ENCODE results near the gene ITGAD. TPM values are rescaled to one million over a fixed set of nuclear protein-coding genes. Genes with fewer than 3 reads are reported as not detected.
A peak's percentile ranks its signal among the peaks of the same experiment; 100 is the strongest.

The ITGAD gene
- total RNA-seq, 1 donor, result not detected

DNA sequence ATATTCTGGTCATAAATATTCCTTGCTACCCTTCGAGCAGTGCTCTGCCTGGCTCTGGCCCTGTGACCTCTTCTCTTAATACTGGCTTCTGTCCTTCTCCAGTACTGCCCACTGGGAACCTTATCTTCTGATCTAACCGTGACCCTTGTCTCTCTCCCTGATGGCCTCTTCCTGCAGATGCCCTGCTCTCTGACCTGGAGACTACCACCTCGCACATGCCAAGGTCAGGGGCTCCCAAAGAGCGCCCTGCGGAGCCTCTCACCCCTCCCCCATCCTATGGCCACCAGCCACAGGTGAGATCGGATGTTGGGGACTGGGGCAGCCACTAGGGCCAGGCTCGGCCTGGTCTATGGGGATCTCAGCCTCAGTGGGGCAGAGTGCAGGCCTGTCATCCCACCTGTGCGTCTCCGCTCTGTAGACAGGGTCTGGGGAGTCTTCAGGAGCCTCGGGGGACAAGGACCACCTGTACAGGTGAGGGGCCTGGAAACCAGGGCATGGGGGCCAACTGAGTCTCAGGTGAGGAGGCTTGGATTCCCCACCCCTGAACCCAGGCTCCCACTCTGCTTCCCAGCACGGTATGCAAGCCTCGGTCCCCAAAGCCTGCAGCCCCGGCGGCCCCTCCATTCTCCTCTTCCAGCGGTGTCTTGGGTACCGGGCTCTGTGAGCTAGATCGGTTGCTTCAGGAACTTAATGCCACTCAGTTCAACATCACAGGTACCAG is 80.3 kb downstream of the ITGAD start:
- Histone ChIP-seq H3K36me3 (ENCODE audit: insufficient read depth, low read length) (peaks cover 38% of the 10 kb centered on the region), H3K27ac (ENCODE audit: low read depth, low read length) (peak overlapping the region; percentile 66), H3K79me2 (ENCODE audit: insufficient read depth, low read length) (peaks cover 4% of the 10 kb centered on the region), H3K4me1 (ENCODE audit: insufficient read depth, low read length) (peaks cover 28% of the 10 kb centered on the region), H3K4me3 (ENCODE audit: insufficient read depth, low read length) (peak overlapping the region; percentile 84), H3K4me2 (ENCODE audit: insufficient read depth, low read length) (peak overlapping the region; percentile 89), H3K9me3 (ENCODE audit: low read depth, low read length) (no peaks in the 10 kb centered on the region), H3K27me3 (ENCODE audit: insufficient read depth, low read length) (no peaks in the 10 kb centered on the region), H2AFZ (ENCODE audit: low read length) (no peak overlapping the region), H4K20me1 (ENCODE audit: insufficient read depth, low read length) (peaks cover 41% of the 10 kb centered on the region)
- TF ChIP-seq, protein P1, sequence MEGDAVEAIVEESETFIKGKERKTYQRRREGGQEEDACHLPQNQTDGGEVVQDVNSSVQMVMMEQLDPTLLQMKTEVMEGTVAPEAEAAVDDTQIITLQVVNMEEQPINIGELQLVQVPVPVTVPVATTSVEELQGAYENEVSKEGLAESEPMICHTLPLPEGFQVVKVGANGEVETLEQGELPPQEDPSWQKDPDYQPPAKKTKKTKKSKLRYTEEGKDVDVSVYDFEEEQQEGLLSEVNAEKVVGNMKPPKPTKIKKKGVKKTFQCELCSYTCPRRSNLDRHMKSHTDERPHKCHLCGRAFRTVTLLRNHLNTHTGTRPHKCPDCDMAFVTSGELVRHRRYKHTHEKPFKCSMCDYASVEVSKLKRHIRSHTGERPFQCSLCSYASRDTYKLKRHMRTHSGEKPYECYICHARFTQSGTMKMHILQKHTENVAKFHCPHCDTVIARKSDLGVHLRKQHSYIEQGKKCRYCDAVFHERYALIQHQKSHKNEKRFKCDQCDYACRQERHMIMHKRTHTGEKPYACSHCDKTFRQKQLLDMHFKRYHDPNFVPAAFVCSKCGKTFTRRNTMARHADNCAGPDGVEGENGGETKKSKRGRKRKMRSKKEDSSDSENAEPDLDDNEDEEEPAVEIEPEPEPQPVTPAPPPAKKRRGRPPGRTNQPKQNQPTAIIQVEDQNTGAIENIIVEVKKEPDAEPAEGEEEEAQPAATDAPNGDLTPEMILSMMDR (IDR thresholded peaks at IDR 0.05; ENCODE audit: extremely low read depth, low read depth, low read length), result no peak
- DNase-seq (ENCODE audit: insufficient read length, low spot score, missing footprints), result peak; percentile 78

DNA sequence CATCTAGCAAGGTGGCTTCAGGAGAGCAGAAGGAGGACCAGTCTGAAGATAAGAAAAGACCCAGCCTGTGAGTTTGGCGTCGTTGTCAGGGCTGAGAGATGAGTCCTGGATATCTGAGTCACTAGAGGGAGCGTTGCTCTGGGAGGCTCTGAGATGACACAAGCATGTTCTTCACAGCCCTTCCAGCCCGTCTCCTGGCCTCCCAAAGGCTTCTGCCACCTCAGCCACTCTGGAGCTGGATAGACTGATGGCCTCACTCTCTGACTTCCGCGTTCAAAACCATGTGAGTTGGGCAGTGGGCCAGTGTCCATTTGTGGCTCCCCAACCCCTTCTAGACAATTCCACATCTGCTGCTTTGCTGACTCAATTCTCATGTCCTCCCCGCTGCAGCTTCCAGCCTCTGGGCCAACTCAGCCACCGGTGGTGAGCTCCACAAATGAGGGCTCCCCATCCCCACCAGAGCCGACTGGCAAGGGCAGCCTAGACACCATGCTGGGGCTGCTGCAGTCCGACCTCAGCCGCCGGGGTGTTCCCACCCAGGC is 81.1 kb downstream of the ITGAD start:
- Histone ChIP-seq H3K36me3 (ENCODE audit: insufficient read depth, low read length) (peaks cover 41% of the 10 kb centered on the region), H3K27ac (ENCODE audit: low read depth, low read length) (peak overlapping the region; percentile 66), H3K79me2 (ENCODE audit: insufficient read depth, low read length) (peaks cover 4% of the 10 kb centered on the region), H2AFZ (ENCODE audit: low read length) (no peak overlapping the region), H3K9me3 (ENCODE audit: low read depth, low read length) (no peaks in the 10 kb centered on the region), H3K27me3 (ENCODE audit: insufficient read depth, low read length) (no peaks in the 10 kb centered on the region), H3K4me1 (ENCODE audit: insufficient read depth, low read length) (peaks cover 28% of the 10 kb centered on the region), H4K20me1 (ENCODE audit: insufficient read depth, low read length) (peaks cover 41% of the 10 kb centered on the region), H3K4me3 (ENCODE audit: insufficient read depth, low read length) (no peak overlapping the region), H3K4me2 (ENCODE audit: insufficient read depth, low read length) (peak overlapping the region; percentile 89)
- DNase-seq (ENCODE audit: insufficient read length, low spot score, missing footprints), result peak; percentile 99
- TF ChIP-seq, protein P1 (IDR thresholded peaks at IDR 0.05; ENCODE audit: extremely low read depth, low read depth, low read length), result peak; percentile 11

DNA sequence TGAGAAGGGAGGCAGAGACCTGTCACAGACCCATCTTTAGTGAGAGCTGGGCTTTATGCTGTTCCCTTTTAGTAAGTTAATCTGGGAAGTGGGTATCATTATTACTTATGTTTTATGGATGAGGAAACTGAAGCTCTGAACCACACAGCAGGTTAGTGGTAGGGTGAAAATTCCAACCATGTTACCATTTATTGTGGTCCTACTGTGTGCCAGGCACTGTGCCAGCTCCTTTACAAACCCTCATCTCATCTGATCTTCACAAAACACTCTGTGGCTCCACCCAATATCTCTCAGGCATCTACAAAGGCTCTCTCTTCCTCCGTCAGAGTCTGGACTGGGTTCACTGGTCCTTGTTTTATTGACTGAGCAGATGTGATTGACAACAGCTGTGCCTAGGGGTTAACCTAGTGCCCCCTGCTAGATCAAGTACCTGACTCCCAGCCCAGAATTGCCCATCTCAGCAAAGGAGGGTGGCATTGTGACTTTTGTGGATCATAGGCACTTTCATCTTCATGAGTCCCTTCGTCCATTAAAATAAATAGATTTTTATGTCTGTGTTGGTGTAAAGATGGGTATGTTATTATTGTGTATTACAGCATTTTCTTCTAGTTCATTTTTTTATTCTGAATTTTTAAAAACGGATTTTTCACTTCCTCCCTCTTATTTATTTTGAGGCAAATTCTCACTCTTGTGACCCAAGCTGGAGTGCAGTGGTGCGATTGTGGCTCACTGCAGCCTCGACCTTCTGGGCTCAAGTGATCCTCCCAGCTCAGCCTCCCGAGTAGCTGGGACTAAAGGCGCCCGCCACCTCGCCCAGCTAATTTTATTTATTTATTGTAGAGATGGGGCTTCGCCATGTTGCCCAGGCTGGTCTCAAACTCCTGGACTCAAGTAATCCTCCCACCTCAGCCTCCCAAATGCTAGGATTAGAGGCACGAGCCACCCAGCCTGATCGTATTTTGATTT is 81.9 kb downstream of the ITGAD start:
- peaks cover 41% of the 10 kb centered on the region for H3K36me3 ChIP-seq (ENCODE audit: insufficient read depth, low read length)
- H3K27ac ChIP-seq (ENCODE audit: low read depth, low read length), result peak overlapping the region; percentile 66
- no peak overlapping the region for H3K4me3 ChIP-seq (ENCODE audit: insufficient read depth, low read length)
- peaks cover 28% of the 10 kb centered on the region for H3K4me1 ChIP-seq (ENCODE audit: insufficient read depth, low read length)
- H4K20me1 ChIP-seq (ENCODE audit: insufficient read depth, low read length), result peaks cover 41% of the 10 kb centered on the region
- no peaks in the 10 kb centered on the region for H3K27me3 ChIP-seq (ENCODE audit: insufficient read depth, low read length)
- peak overlapping the region; percentile 89 for H3K4me2 ChIP-seq (ENCODE audit: insufficient read depth, low read length)
- H2AFZ ChIP-seq (ENCODE audit: low read length), result no peak overlapping the region
- TF ChIP-seq, protein P1 (IDR thresholded peaks at IDR 0.05; ENCODE audit: extremely low read depth, low read depth, low read length), result no peak
- peak; percentile 85 for DNase-seq (ENCODE audit: insufficient read length, low spot score, missing footprints)
- no peaks in the 10 kb centered on the region for H3K9me3 ChIP-seq (ENCODE audit: low read depth, low read length)
- H3K79me2 ChIP-seq (ENCODE audit: insufficient read depth, low read length), result peaks cover 4% of the 10 kb centered on the region
